Activated naive CD8-positive, alpha-beta T cell treated with anti-CD3 and anti-CD28 coated beads, Interleukin-2, amount 10 ng/mL, durations not matched to agents 7 days and 5 days (primary cell): ENCODE measurements around the gene PEA15. TPM values are rescaled to one million over a fixed set of nuclear protein-coding genes. Genes with fewer than 3 reads are reported as not detected.

Experiments
- ATAC-seq: fragments of 150-1000 bp; cut with Tn5 transposase; one replicate; pipeline ENCODE4 v1.10.0; 2021; ENCODE audit warnings: low read depth, moderate library complexity
- POLR2A ChIA-PET: fragments of 350-600 bp; sonication (Branson Sonifier 250); formaldehyde crosslinking; loops from one replicate; lab custom pipeline; 2021; ENCODE audit warnings: antibody characterized with exemption; lab: Charles Lee
- DNase-seq: peaks from one replicate; pipeline ENCODE4 v3.0.0; 2021
- H3K27ac Mint-ChIP-seq: one replicate; pipeline ENCODE4 v1.8.0; 2022; ENCODE audit warnings: mild to moderate bottlenecking, mixed read lengths
- H3K27me3 Mint-ChIP-seq: one replicate; pipeline ENCODE4 v1.8.0; 2022; ENCODE audit warnings: mild to moderate bottlenecking, moderate library complexity, mixed read lengths
- H3K36me3 Mint-ChIP-seq: one replicate; pipeline ENCODE4 v1.8.0; 2021; ENCODE audit warnings: mild to moderate bottlenecking, mixed read lengths
- H3K4me1 Mint-ChIP-seq: one replicate; pipeline ENCODE4 v1.8.0; 2021; ENCODE audit warnings: mixed read lengths
- H3K4me3 Mint-ChIP-seq: one replicate; pipeline ENCODE4 v1.8.0; 2022; ENCODE audit warnings: mild to moderate bottlenecking, moderate library complexity, mixed read lengths
- H3K9me3 Mint-ChIP-seq: one replicate; pipeline ENCODE4 v1.8.0; 2021; ENCODE audit warnings: mixed read lengths
- total RNA-seq, 2 experiments: library from RNA; stranded (reverse); gene quantifications; one replicate each; pipeline ENCODE4 v1.2.3, GENCODE V29; 2021

PEA15 gene
- total RNA-seq, 2 experiments from 2014 or later: 27.5 to 28.3 TPM

- DNase-seq (no peak), ATAC-seq (no peak)
- Mint-ChIP-seq H3K36me3 (peaks cover 1% of the 10 kb centered on the region), H3K4me1 (peaks cover 29% of the 10 kb centered on the region), H3K27me3 (no peaks in the 10 kb centered on the region), H3K9me3 (no peaks in the 10 kb centered on the region), H3K4me3 (no peak overlapping the region), H3K27ac (no peak overlapping the region)
- POLR2A ChIA-PET: interaction anchor here (0.9 kb wide), 1 partner anchor 56 kb away, joined by 4 read pairs; the partner anchor contains the start of gene DCAF8
Observed at GRCh38 chr1:160207118-160207650, 2.0 kb downstream of the PEA15 start.

- Mint-ChIP-seq H3K4me3 (no peak overlapping the region), H3K36me3 (peaks cover 4% of the 10 kb centered on the region), H3K9me3 (no peaks in the 10 kb centered on the region), H3K27ac (peak overlapping the region; percentile 23), H3K27me3 (no peaks in the 10 kb centered on the region), H3K4me1 (peaks cover 29% of the 10 kb centered on the region)
- DNase-seq (no peak), ATAC-seq (no peak)
- POLR2A ChIA-PET: interaction anchor here (1.4 kb wide), 1 partner anchor 9 kb away, joined by 3 read pairs; no protein-coding TSS in a partner anchor
Observed at GRCh38 chr1:160207771-160208556, 2.8 kb downstream of the PEA15 start.

GRCh38 chr1:160208557-160209320 is 3.6 kb downstream of the PEA15 start:
- POLR2A ChIA-PET: interaction anchor here (1.4 kb wide), 1 partner anchor 10 kb away, joined by 3 read pairs; no protein-coding TSS in a partner anchor
- peaks cover 29% of the 10 kb centered on the region for H3K4me1 Mint-ChIP-seq
- peaks cover 9% of the 10 kb centered on the region for H3K36me3 Mint-ChIP-seq
- ATAC-seq (no peak), DNase-seq (no peak)
- H3K27me3 Mint-ChIP-seq: no peaks in the 10 kb centered on the region
- no peak overlapping the region for H3K27ac Mint-ChIP-seq
- no peaks in the 10 kb centered on the region for H3K9me3 Mint-ChIP-seq
- H3K4me3 Mint-ChIP-seq: no peak overlapping the region

GRCh38 chr1:160209321-160210046 is 4.3 kb downstream of the PEA15 start:
- no peak for ATAC-seq
- DNase-seq: no peak
- POLR2A ChIA-PET: interaction anchor here (1.4 kb wide), 1 partner anchor 11 kb away, joined by 3 read pairs; no protein-coding TSS in a partner anchor
- Mint-ChIP-seq H3K27me3 (no peaks in the 10 kb centered on the region), H3K9me3 (no peaks in the 10 kb centered on the region), H3K4me1 (peaks cover 24% of the 10 kb centered on the region), H3K27ac (peak overlapping the region; percentile 10), H3K4me3 (no peak overlapping the region), H3K36me3 (peaks cover 9% of the 10 kb centered on the region)

GRCh38 chr1:160210561-160210960 is 5.4 kb downstream of the PEA15 start:
- ATAC-seq: no peak
- Mint-ChIP-seq H3K4me1 (peaks cover 19% of the 10 kb centered on the region), H3K36me3 (peaks cover 9% of the 10 kb centered on the region), H3K27me3 (no peaks in the 10 kb centered on the region), H3K4me3 (no peak overlapping the region), H3K27ac (no peak overlapping the region), H3K9me3 (no peaks in the 10 kb centered on the region)
- POLR2A ChIA-PET: interaction anchor here (0.6 to 1.4 kb wide), 2 partner anchors 25 to 74 kb away, joined by 4 to 5 read pairs; partner anchors contain the start of gene PEX19
- DNase-seq: no peak

GRCh38 chr1:160211046-160211790 is 6.0 kb downstream of the PEA15 start:
- H3K9me3 Mint-ChIP-seq: no peaks in the 10 kb centered on the region
- peaks cover 19% of the 10 kb centered on the region for H3K4me1 Mint-ChIP-seq
- H3K27ac Mint-ChIP-seq: no peak overlapping the region
- no peak for DNase-seq
- POLR2A ChIA-PET: interaction anchor here (1.4 kb wide), 1 partner anchor 73 kb away, joined by 4 read pairs; the partner anchor contains the start of gene PEX19
- no peak for ATAC-seq
- no peak overlapping the region for H3K4me3 Mint-ChIP-seq
- no peaks in the 10 kb centered on the region for H3K27me3 Mint-ChIP-seq
- peaks cover 9% of the 10 kb centered on the region for H3K36me3 Mint-ChIP-seq

GRCh38 chr1:160214481-160215140 is 9.4 kb downstream of the PEA15 start:
- H3K27me3 Mint-ChIP-seq: no peaks in the 10 kb centered on the region
- no peak overlapping the region for H3K27ac Mint-ChIP-seq
- H3K36me3 Mint-ChIP-seq: peaks cover 15% of the 10 kb centered on the region
- H3K9me3 Mint-ChIP-seq: no peaks in the 10 kb centered on the region
- peaks cover 6% of the 10 kb centered on the region for H3K4me1 Mint-ChIP-seq
- DNase-seq (no peak), ATAC-seq (no peak)
- POLR2A ChIA-PET: no interaction called here
- H3K4me3 Mint-ChIP-seq: no peak overlapping the region

GRCh38 chr1:160216301-160216700 is 11.1 kb downstream of the PEA15 start:
- ATAC-seq: no peak
- H3K9me3 Mint-ChIP-seq: no peaks in the 10 kb centered on the region
- peaks cover 19% of the 10 kb centered on the region for H3K36me3 Mint-ChIP-seq
- no peak overlapping the region for H3K27ac Mint-ChIP-seq
- no peak for DNase-seq
- H3K4me3 Mint-ChIP-seq: no peak overlapping the region
- POLR2A ChIA-PET: no interaction called here
- H3K27me3 Mint-ChIP-seq: no peaks in the 10 kb centered on the region
- H3K4me1 Mint-ChIP-seq: peaks cover 2% of the 10 kb centered on the region

- no peak overlapping the region for H3K27ac Mint-ChIP-seq
- POLR2A ChIA-PET: no interaction called here
- peaks cover 21% of the 10 kb centered on the region for H3K36me3 Mint-ChIP-seq
- H3K27me3 Mint-ChIP-seq: no peaks in the 10 kb centered on the region
- no peaks in the 10 kb centered on the region for H3K9me3 Mint-ChIP-seq
- DNase-seq (no peak), ATAC-seq (no peak)
- no peak overlapping the region for H3K4me3 Mint-ChIP-seq
- H3K4me1 Mint-ChIP-seq: peaks cover 2% of the 10 kb centered on the region
Observed at GRCh38 chr1:160217481-160218051, 12.4 kb downstream of the PEA15 start.

- no peak overlapping the region for H3K27ac Mint-ChIP-seq
- H3K4me3 Mint-ChIP-seq: no peak overlapping the region
- DNase-seq: no peak
- H3K9me3 Mint-ChIP-seq: no peaks in the 10 kb centered on the region
- peaks cover under 1% of the 10 kb centered on the region for H3K4me1 Mint-ChIP-seq
- H3K36me3 Mint-ChIP-seq: peaks cover 19% of the 10 kb centered on the region
- POLR2A ChIA-PET: no interaction called here
- no peak for ATAC-seq
- H3K27me3 Mint-ChIP-seq: no peaks in the 10 kb centered on the region
Observed at GRCh38 chr1:160219062-160219929, 14.1 kb downstream of the PEA15 start.

- ATAC-seq (no peak), DNase-seq (no peak)
- H3K4me3 Mint-ChIP-seq: no peak overlapping the region
- H3K27ac Mint-ChIP-seq: no peak overlapping the region
- H3K9me3 Mint-ChIP-seq: no peaks in the 10 kb centered on the region
- peaks cover 20% of the 10 kb centered on the region for H3K36me3 Mint-ChIP-seq
- H3K27me3 Mint-ChIP-seq: no peaks in the 10 kb centered on the region
- POLR2A ChIA-PET: no interaction called here
- no peaks in the 10 kb centered on the region for H3K4me1 Mint-ChIP-seq
Observed at GRCh38 chr1:160220301-160220700, 15.1 kb downstream of the PEA15 start.
